ENCODE results near the gene IQCM. TPM values are rescaled to one million over a fixed set of nuclear protein-coding genes. Genes with fewer than 3 reads are reported as not detected.

Gene IQCM
- total and polyA plus RNA-seq, 12 donors = not detected

GRCh38 chr4:149752729-149753128 lies 62.9 kb downstream of the IQCM start:
- Histone ChIP-seq H3K27ac (no peak overlapping the region), H3K9me3 (no peaks in the 10 kb centered on the region), H3K4me3 (no peak overlapping the region), H3K27me3 (no peaks in the 10 kb centered on the region), H3K36me3 (no peaks in the 10 kb centered on the region), H3K4me1 (no peaks in the 10 kb centered on the region)
- DNase-seq (no peak), ATAC-seq (no peak)
- no peak for TF ChIP-seq CTCF (IDR thresholded peaks at IDR 0.05)
- WGBS, 2 donors = 44 to 67% methylated on average over 2 of the region's 2 CpGs
- intact Hi-C loops (cut with DNase I) = no loop called here

- ATAC-seq (no peak), DNase-seq (no peak)
- no peak for TF ChIP-seq CTCF (IDR thresholded peaks at IDR 0.05)
- 77 to 90% methylated on average over 4 of the region's 4 CpGs for WGBS, 2 donors
- no peaks in the 10 kb centered on the region for H3K27me3 ChIP-seq
- H3K9me3 ChIP-seq = no peaks in the 10 kb centered on the region
- H3K4me3 ChIP-seq = no peak overlapping the region
- intact Hi-C loops (cut with DNase I) = no loop called here
- no peaks in the 10 kb centered on the region for H3K4me1 ChIP-seq
- no peak overlapping the region for H3K27ac ChIP-seq
- H3K36me3 ChIP-seq = no peaks in the 10 kb centered on the region
These were observed 64.5 kb downstream of the IQCM start for GRCh38 chr4:149751174-149751573.

GRCh38 chr4:149749784-149750183 lies 65.9 kb downstream of the IQCM start:
- Histone ChIP-seq H3K27ac (no peak overlapping the region), H3K4me3 (no peak overlapping the region), H3K4me1 (no peaks in the 10 kb centered on the region), H3K36me3 (no peaks in the 10 kb centered on the region), H3K27me3 (no peaks in the 10 kb centered on the region), H3K9me3 (no peaks in the 10 kb centered on the region)
- intact Hi-C loops (cut with DNase I) = no loop called here
- no peak for TF ChIP-seq CTCF (IDR thresholded peaks at IDR 0.05)
- ATAC-seq (no peak), DNase-seq (no peak)
- 92 to 96% methylated on average over 1 of the region's 1 CpG for WGBS, 2 donors

GRCh38 chr4:149747646-149748045 lies 68.0 kb downstream of the IQCM start:
- DNase-seq (no peak), ATAC-seq (no peak)
- Histone ChIP-seq H3K27ac (no peak overlapping the region), H3K9me3 (no peaks in the 10 kb centered on the region), H3K27me3 (no peaks in the 10 kb centered on the region), H3K4me3 (no peak overlapping the region), H3K4me1 (no peaks in the 10 kb centered on the region), H3K36me3 (no peaks in the 10 kb centered on the region)
- no peak for TF ChIP-seq CTCF (IDR thresholded peaks at IDR 0.05)
- 68 to 79% methylated on average over 2 of the region's 2 CpGs for WGBS, 2 donors
- intact Hi-C loops (cut with DNase I) = loop anchor here in 1 of 10 donors (2.0 kb wide), 1 partner anchor 21 kb away; no protein-coding TSS in a partner anchor
